T follicular helper cell (primary cell): ENCODE results near the gene ALG3.

Source experiments
- DNase-seq: peaks from one replicate; pipeline ENCODE4 v3.0.0-alpha.2; 2020; ENCODE audit warnings: low read depth

Gene ALG3

DNA sequence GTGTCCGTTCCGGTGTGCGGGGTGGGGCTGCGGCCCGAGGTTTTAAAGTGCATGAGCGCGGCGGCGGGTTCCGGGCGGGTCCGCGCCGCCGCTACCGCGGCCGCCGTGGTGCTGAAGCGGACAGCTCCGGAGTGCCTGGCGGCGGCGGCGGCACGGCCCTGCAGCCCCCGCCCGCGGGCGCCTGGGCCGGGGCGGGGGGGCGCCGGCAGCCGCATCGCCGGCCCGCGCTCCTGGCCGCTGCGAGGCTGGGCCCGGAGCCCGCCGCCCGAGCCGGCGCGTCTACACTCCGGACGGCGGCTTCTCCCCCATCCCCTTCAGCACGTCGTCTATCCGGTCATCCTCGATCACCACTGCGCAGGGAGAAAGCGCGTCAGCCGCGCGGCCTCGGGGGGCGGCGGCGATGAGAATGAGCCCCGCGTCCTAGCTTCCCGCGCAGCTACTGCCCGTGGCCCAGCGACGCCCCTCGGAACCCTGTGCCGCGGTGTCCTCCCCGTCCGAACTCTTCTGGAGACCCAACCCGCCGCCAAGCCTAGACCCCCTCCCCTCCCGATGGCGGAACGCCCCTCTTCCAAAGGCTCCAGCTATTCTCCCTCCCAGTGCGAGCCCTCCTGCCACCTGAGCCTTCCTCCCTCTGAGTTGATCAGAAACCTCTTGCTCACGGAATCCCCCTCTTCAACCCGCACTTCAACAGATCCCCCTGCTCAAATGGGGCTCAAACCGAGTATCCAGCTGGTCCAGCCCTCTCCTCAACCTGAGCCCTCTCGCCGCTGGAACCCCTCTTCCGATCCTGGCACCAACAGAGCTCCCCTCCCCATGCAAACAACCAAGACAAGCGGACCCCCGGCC is 11.3 kb upstream of the ALG3 start:
- no peak for DNase-seq

GRCh38 chr3:184259396-184259877 is 10.7 kb upstream of the ALG3 start:
- no peak for DNase-seq

DNA sequence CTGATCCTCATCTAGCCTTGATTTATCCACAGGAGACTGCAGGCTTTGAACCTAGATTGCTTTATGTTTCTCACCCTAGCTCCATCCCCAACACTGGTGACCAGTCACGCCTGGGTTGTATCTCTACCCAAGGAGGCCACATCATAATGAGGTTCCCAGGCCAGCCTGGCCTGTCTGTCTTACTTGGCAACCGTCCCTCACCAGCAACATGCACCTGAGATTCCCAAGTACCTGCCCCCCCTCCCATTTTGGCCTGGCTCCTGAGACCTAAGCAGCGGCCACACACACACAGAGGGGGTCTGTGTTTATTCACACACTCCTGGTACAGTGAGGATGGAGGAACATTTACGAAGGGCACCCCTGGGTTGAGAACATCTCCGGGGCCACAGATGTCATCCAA is 10.2 kb upstream of the ALG3 start:
- DNase-seq: no peak

GRCh38 chr3:184257083-184257915 is 8.5 kb upstream of the ALG3 start:
- DNase-seq: no peak

GRCh38 chr3:184255291-184256039 is 6.7 kb upstream of the ALG3 start:
- no peak for DNase-seq

GRCh38 chr3:184250167-184250828 is 1.5 kb upstream of the ALG3 start:
- DNase-seq: peak; percentile 83

DNA sequence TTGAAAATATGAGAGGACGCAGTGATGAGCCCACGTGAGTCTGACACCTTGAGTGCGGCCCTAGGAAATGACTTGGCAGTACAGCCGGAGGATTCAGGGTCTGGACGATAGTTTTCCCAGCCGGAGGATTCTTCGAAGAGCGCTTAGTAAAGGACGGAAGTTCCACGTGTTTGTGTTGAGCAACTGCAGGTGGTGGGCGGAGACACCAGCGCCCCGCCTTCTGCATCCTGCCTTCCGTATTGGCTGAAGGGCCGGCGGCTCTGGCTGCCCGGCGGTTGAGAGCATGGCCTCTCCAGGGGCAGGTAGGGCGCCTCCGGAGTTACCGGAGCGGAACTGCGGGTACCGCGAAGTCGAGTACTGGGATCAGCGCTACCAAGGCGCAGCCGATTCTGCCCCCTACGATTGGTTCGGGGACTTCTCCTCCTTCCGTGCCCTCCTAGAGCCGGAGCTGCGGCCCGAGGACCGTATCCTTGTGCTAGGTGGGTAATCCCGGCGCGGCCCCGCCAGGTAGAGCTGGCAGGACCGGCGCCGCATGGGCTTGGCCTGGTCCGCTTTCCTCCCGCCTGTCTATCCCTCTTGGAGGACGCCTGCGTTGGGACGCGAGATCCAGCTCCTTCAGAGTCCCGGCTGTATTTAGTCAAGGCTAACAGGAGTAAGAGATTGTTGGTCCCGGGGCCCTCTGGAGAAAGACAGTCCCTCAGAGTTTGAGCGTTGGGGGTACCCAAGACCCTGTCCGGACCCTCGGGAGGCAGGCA is 827 bp upstream of the ALG3 start, which contains the start of gene EEF1AKMT4:
Gene EEF1AKMT4 (plus strand): TSS at position 261 of the 755 bp plus-strand sequence. CDS start 23 bp downstream, at position 284.
- DNase-seq: peak; percentile 93

- DNase-seq: no peak
Observed at GRCh38 chr3:184242297-184242685, 6.5 kb downstream of the ALG3 start.

DNA sequence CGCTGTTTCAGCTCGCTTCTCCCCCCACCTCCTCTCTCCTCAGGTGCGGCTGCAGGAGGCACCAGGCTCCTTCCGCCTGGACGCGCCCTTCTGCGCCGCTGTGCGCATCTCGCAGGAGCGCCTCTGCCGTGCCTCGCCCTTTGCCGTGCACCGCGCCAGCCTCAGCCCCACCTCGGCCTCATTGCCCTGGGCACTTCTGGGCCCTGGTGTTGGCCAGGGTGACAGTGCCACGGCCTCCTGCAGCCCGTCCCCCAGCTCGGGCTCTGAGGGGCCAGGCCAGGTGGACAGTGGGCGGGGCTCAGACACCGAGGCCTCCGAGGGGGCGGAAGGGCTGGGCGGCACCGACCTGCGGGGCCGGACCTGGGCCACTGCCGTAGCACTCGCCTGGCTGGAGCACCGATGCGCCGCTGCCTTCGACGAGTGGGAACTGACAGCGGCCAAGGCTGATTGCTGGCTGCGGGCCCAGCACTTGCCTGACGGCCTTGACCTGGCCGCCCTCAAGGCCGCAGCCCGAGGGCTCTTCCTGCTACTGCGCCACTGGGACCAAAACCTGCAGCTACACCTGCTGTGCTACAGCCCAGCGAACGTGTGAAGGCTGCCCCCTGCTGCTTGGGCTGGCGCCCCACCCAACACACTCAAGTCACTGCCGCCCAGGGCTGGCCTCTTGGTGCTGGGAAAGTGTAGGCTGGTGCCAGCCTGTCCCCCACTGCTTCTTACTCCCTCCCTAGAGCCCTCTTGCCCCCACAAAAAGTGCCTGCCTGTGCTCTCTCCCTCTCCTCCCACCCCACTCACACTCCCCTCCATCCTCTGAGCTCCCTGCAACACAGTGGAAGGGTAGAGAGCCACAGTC is 7.1 kb downstream of the ALG3 start:
- DNase-seq: no peak

- DNase-seq: no peak
Observed at GRCh38 chr3:184241141-184241446, 7.7 kb downstream of the ALG3 start.

DNA sequence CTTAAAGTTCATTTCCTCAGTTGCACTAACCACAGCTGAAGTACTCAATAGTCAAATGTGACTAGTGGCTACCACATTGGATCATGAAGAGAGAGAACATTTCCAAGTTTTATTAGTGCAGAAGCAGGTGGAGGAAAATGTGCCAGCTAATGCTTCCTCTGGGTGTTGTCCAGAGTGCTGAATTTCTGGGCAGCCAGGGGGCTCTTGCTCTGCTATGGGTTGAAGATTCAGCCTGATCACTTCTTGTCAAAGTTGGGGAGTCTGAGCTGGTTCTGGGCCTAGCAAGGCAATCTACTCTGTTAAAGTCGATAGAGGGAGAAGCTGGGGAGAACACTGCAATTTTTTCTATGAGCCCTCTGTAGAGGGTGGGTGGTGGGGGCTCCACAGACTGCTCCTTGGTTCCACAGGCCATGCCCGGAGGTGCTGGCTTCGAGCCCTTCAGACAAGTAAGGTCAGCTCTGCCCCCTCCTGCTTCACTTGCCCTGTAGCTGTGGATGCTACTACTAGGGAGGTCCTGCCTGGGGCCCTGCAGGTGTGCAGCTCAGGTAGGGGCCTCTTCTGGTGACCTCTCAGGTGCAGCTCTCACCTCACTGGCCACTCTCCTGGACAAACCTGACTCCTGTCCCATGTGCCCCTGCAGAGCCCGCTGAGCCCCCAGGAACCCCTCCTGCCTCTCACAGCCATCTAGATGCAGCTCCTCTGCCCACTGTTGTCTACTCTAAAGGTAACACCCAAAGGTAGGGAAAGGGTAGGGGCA is 8.2 kb downstream of the ALG3 start:
- no peak for DNase-seq

DNA sequence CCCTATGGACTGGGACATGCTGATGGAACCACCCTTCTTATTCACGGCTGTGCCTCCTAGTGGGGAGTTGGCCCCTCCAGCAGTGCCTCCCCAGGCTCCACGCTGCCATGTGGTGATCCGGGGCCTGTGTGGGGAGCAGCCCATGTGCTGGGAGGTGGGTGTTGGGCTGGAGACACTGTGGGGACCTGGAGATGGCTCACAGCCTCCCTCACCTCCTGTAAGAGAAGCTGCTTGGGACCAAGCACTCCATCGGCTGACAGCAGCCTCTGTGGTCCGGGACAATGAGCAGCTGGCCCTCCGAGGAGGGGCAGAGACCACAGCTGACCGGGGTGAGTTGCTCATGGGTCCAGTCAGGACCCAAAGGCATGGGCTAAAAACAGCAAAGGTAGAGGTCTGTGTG is 9.1 kb downstream of the ALG3 start:
- no peak for DNase-seq

DNA sequence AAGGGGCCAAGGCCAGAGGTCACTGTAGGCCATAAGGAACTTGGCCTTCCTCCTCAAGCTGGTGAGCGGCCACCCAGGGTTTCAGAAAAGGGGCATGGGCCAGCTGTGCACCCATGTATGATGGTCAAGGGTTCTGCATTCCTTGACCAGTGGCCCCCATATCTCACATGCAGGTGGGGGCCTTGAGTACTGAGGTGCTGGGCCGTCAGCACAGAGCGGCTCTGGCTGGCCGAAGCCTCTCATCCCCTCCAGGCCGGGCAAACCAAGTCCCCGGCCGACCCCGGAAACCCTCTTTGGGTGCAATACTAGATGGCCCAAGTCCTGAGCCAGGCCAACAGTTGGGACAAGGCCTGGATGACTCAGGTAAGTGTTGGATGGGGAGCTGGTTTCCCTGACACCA is 9.5 kb downstream of the ALG3 start:
- no peak for DNase-seq

- DNase-seq: no peak
Observed at GRCh38 chr3:184238246-184238818, 10.4 kb downstream of the ALG3 start.

DNA sequence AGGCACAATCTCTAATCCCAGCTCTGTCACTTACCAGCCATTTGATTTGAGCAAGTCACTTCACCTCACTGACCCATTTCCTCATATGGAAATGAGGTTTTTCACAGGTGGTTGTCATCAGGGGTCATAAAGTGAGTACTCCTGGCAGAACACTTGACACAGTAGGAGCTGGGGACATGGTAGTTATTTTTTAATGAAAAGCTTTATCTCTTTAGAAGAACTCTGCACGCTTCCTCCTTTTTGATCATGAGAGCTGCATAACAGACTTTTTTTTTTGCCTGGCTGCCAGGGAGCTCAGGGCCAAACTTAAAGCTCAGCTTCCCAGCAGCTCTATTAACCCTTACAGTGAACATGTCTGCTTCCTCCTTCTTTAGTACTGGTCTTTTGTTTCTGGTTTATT is 11.0 kb downstream of the ALG3 start:
- no peak for DNase-seq

DNA sequence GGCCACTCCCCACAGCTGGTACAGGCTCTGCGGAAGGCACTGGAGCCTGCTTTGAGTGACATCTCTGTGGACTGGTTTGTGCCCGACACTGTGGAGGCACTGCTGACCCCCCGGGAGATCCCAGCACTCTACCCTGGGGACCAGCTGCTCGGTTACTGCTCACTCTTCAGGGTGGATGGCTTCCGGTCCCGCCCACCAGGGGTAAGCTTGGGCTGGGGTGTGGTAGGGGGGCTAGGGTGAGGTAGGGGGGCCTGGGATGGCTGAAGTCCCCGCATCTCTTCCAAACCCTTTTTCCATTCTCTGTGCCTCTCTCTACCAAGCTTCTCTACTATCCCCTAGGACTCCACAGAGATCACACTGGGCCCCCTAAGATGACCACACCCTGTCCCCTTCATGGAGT is 11.6 kb downstream of the ALG3 start:
- no peak for DNase-seq

DNA sequence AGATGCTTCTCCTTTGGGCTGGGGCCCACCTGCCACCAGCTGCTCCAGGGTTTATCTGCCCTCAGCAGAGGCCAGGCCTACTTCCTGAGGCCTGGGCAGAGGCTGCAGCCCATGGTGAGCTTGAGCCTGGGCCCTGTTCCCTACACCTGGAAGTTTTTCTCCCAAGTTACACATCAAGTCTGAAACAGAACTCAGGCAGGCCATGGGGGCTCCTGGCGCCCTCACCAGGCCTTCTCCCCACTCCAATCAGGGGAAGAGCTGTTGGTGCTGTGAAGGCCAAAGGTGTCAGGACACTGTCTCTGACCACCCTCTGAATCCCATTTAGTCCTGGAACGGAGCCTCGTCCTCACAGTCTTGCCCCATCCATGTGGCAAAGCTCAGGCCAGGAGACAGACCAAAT is 12.1 kb downstream of the ALG3 start:
- DNase-seq: no peak

- no peak for DNase-seq
Observed at GRCh38 chr3:184236033-184236410, 12.7 kb downstream of the ALG3 start.
